Ovary (tissue), 9 donors: ENCODE results near the gene GUCY1A1. TPM values are rescaled to one million over a fixed set of nuclear protein-coding genes. Genes with fewer than 3 reads are reported as not detected.

Source experiments
- DNase-seq, 5 donors: peaks; one replicate each; pipeline ENCODE4 v3.0.0-alpha.2; 2019 to 2020
- H3K27ac ChIP-seq, 2 donors: fragments of 200-600 bp; one replicate each; pipeline versions ENCODE4 v1.5.1 to v1.8.0; 2019 to 2022
- H3K27me3 ChIP-seq: fragments of 200-600 bp; one replicate; pipeline ENCODE4 v1.8.0; 2022
- H3K36me3 ChIP-seq: fragments of 200-600 bp; sonication (generic); one replicate; pipeline ENCODE4 v1.5.1; 2019
- H3K4me1 ChIP-seq: one replicate; pipeline ENCODE4 v1.8.1; 2013; ENCODE audit warnings: mild to moderate bottlenecking, moderate library complexity; ENCODE audit not compliant: insufficient read depth
- H3K4me3 ChIP-seq: fragments of 200-600 bp; sonication (generic); one replicate; pipeline ENCODE4 v1.5.1; 2017
- H3K9me3 ChIP-seq, 2 donors: fragments of 200-600 bp in 1 of 2; sonication (generic) in 1 of 2; one replicate each; pipeline versions ENCODE4 v1.5.1 to v1.8.1; 2013 to 2019; ENCODE audit warnings: mild to moderate bottlenecking in 1 of 2, moderate library complexity in 1 of 2
- EP300 ChIP-seq: sonication (generic); formaldehyde crosslinking; IDR thresholded peaks from one replicate; pipeline ENCODE4 v1.6.1; 2017; ENCODE audit warnings: antibody characterized with exemption
- POLR2A ChIP-seq: fragments of 450-650 bp; IDR thresholded peaks from one replicate; pipeline ENCODE4 v1.6.1; 2017; ENCODE audit warnings: antibody characterized with exemption, mild to moderate bottlenecking, moderate library complexity
- WGBS, 3 donors: extraction: QIAGEN DNeasy Blood & Tissue Kit in 1 of 3; methylation state at CpG; one replicate each; pipeline versions ENCODE4 v1.1.5 to v1.1.7; 2013 to 2017; 5-methylcytosine and 5-hydroxymethylcytosine counted together
- intact Hi-C, 4 donors: fragments of 100-400 bp; cut with DNase I; formaldehyde crosslinking; loops; one replicate each; pipeline versions ENCODE4 v1.11.0 to v1.15.1; 2022 to 2023
- polyA plus RNA-seq, 2 donors: library from polyadenylated mRNA; stranded (reverse); fragments of 200-250 nt in 1 of 2; fragments of 350-450 nt in 1 of 2; fragmentation: Illumina TruSeq in 1 of 2; extraction: RNeasy Lipid Tissue Mini Kit (QIAGEN cat#74804) in 1 of 2; gene quantifications; one replicate each; pipeline ENCODE4 v1.2.3, GENCODE V29; 2013 to 2014
- total RNA-seq, 7 donors: library from RNA; depleted of rRNA in 2 of 7; stranded (reverse); fragments of >200 nt in 2 of 7; fragmentation: NEBNext Ultra II Directional in 3 of 7; extraction: Animal tissue kit (Norgen Biotek cat#: 25700) in 3 of 7; gene quantifications; one replicate each; pipeline versions ENCODE4 v1.1.0 to v1.2.4, GENCODE V29; 2016 to 2023
- TF ChIP-seq, protein P1 (sequence below), 3 donors: fragments of 450-650 bp in 2 of 3; fragments of 200-600 bp in 1 of 3; IDR thresholded peaks; one replicate each; pipeline versions ENCODE4 v1.5.1 to v1.8.0; 2016 to 2022; ENCODE audit warnings: antibody characterized with exemption in 3 of 3, mild to moderate bottlenecking in 1 of 3
- donor health status: DM: no; HTN: no; CAD: no; lungs with moderate emphysema.
- donor health status: DM: no; HTN: no; CAD: no.
- donor health status: Bipolar disorder and iron deficiency.
- donor health status: DM: yes; HTN: yes; CAD: no.
- donor health status: DM: no; HTN: no; CAD: no.
- donor health status: DM: yes; HTN: yes; CAD: no.

The GUCY1A1 gene
- total and polyA plus RNA-seq, 9 donors, result 3.0 to 26.9 (median 6.4) TPM

DNA sequence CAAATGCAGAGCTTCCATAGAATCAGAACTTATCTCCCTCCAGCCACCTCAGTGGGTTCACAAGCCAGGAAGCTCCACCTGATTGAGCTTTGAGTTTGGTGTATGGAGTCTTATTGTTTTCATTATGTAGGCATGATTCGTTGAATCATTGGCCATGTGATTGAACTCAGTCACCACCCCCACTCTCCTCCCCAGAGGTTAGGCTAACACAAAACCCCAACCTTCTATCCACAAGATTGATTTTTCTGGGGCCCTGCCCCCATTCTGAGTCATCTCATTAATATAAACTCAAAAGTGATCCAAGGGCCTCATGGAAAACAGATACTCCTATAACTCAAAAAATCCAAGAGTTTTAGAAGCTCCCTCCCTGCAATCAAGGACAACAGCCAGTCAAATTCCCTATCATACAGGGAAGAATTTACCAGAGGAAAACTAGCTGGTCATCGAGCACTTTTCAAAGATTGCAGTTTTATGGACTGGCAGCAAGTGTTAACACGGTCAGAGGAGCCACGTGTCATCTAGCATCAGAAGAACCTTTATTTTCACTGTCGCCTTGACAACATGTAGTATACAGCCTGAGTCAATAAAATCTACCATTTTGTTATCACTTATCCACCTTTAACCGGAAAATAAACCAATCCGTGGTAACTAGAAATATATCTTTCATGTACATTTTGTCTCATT, 56.3 kb downstream of the GUCY1A1 start:
- intact Hi-C loops, result no loop called here
- H3K4me1 ChIP-seq, result no peaks in the 10 kb centered on the region

DNA sequence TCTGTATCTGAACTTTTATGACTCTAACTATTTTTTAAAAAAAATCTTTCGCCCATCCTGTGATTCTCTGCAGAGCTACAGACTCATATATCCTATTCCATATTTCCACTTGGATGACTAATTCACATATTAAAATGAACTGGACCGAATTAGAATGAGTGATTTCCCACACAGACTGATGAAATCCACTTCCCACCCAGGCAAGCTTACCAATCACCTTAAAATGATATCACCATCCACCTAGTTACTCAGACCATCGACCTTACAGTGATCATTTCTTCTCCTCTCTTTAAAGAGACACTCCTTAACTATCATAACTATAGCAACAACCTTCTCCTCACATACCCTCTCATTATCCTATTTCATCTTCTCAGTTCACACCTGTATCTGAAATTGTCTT, 58.1 kb downstream of the GUCY1A1 start:
- intact Hi-C loops, result no loop called here
- Histone ChIP-seq H3K9me3 (no peaks in the 10 kb centered on the region), H3K36me3 (no peaks in the 10 kb centered on the region), H3K4me3 (no peak overlapping the region), H3K27me3 (peaks cover 2% of the 10 kb centered on the region), H3K4me1 (no peaks in the 10 kb centered on the region), H3K27ac (no peak overlapping the region)
- no peak for DNase-seq
- no peak for TF ChIP-seq POLR2A
- no peak for TF ChIP-seq EP300
- TF ChIP-seq, protein P1, sequence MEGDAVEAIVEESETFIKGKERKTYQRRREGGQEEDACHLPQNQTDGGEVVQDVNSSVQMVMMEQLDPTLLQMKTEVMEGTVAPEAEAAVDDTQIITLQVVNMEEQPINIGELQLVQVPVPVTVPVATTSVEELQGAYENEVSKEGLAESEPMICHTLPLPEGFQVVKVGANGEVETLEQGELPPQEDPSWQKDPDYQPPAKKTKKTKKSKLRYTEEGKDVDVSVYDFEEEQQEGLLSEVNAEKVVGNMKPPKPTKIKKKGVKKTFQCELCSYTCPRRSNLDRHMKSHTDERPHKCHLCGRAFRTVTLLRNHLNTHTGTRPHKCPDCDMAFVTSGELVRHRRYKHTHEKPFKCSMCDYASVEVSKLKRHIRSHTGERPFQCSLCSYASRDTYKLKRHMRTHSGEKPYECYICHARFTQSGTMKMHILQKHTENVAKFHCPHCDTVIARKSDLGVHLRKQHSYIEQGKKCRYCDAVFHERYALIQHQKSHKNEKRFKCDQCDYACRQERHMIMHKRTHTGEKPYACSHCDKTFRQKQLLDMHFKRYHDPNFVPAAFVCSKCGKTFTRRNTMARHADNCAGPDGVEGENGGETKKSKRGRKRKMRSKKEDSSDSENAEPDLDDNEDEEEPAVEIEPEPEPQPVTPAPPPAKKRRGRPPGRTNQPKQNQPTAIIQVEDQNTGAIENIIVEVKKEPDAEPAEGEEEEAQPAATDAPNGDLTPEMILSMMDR (IDR thresholded peaks at IDR 0.05), result no peak
- WGBS, 3 donors, result 57 to 86% (median 72%) methylated on average over 3 of the region's 3 CpGs

More for the DNA sequence above, 56.3 kb downstream of the GUCY1A1 start:
- Histone ChIP-seq H3K9me3 (no peaks in the 10 kb centered on the region), H3K27ac (no peak overlapping the region), H3K36me3 (no peaks in the 10 kb centered on the region), H3K27me3 (peaks cover 2% of the 10 kb centered on the region), H3K4me3 (no peak overlapping the region)
- no peak for DNase-seq
- TF ChIP-seq, protein P1 (IDR thresholded peaks at IDR 0.05), result no peak
- no peak for TF ChIP-seq EP300
- no peak for TF ChIP-seq POLR2A
- WGBS, 3 donors, result 83 to 89% (median 88%) methylated on average over 7 of the region's 7 CpGs

DNA sequence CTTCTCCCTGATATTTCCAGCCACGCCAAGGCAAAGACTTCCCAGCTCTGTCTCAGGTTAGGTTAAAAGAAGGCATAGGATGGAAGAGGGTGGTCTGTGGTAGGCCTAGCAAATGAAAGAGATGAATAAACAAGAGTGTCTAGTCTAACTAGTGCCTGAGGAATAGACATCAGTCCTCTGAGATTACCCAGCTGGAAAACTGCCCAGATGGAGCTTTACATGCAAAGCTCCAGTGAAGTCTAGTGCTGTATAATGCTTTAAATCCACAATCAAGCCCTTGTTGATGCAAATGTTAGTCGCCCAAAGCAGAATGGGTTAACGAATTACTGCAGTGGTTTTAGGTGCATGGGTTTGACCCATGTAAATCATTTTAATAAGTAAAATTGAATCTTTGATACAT, 67.4 kb downstream of the GUCY1A1 start:
- intact Hi-C loops, result no loop called here
- Histone ChIP-seq H3K36me3 (no peaks in the 10 kb centered on the region), H3K4me3 (no peak overlapping the region), H3K9me3 (no peaks in the 10 kb centered on the region), H3K4me1 (no peaks in the 10 kb centered on the region), H3K27me3 (no peaks in the 10 kb centered on the region), H3K27ac (no peak overlapping the region)
- no peak for TF ChIP-seq EP300
- no peak for TF ChIP-seq POLR2A
- TF ChIP-seq, protein P1 (IDR thresholded peaks at IDR 0.05), result no peak
- 58 to 92% (median 92%) methylated on average over 3 of the region's 3 CpGs for WGBS, 3 donors
- DNase-seq, result no peak

- 78 to 92% (median 81%) methylated on average over 1 of the region's 1 CpG for WGBS, 3 donors
- H3K27ac ChIP-seq, result no peak overlapping the region
- TF ChIP-seq, protein P1 (IDR thresholded peaks at IDR 0.05), result no peak
- TF ChIP-seq EP300, result no peak
- no peak for TF ChIP-seq POLR2A
Observed at GRCh38 chr4:155734951-155735350, 68.3 kb downstream of the GUCY1A1 start.

More at GRCh38 chr4:155734951-155735350, 68.3 kb downstream of the GUCY1A1 start:
- H3K9me3 ChIP-seq, result no peaks in the 10 kb centered on the region
- no peaks in the 10 kb centered on the region for H3K36me3 ChIP-seq
- no peaks in the 10 kb centered on the region for H3K4me1 ChIP-seq
- no peak for DNase-seq
- no peak overlapping the region for H3K4me3 ChIP-seq
- H3K27me3 ChIP-seq, result no peaks in the 10 kb centered on the region
- intact Hi-C loops, result no loop called here
